Stimulated activated naive CD4-positive, alpha-beta T cell treated with Interleukin-2 at 50 U/mL for 16 hours (primary cell): Measurements from ENCODE around the gene DDX39A.
"Not testable (repeated sequence)": the region's sequence is repeated elsewhere in the genome, so short reads cannot be mapped to it uniquely, and the experiment has no call there.

Experiments used
- DNase-seq: peaks from one replicate; lab custom pipeline; 2025; lab: John Stamatoyannopoulos, UW

Gene DDX39A

DNA sequence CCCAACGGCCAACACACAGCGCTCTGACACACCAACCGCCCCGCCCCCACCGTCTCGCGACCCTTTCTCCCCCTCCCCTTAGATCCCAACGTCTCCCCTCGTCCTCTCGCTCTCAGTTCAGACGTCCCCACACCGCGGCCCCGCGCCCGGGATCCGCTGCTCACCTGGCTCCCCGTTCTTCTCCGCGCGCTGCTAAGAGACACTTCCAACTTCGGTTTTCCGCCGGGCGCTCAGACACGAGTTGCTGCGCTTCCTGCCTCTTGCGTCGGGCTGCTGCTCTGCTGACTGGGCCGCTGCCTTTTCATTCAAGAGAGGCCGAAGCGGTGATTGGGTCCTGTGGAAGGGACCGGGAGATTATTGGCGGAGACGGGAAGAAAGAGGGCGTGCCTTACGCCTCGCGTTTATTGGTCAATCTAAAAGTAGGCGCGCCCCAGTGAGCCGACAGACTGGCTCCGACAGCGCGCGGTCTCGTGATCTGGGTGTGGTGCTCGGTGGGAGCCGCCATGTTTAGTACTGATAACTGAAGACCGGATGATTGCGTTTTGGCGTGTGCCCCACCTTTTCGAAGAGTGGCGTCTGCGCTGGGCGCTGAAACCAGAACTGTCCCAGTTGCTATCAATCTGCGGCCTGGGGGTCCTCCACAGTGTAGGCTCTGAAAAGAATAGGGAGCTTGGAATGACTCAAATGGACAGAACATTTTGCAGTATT, at the start of gene DDX39A:
TSS of gene DDX39A (minus strand) at position 236 of the 708 bp plus-strand sequence. CDS start 6,121 bp downstream, outside the sequence.
- peak; percentile 98 for DNase-seq

DNA sequence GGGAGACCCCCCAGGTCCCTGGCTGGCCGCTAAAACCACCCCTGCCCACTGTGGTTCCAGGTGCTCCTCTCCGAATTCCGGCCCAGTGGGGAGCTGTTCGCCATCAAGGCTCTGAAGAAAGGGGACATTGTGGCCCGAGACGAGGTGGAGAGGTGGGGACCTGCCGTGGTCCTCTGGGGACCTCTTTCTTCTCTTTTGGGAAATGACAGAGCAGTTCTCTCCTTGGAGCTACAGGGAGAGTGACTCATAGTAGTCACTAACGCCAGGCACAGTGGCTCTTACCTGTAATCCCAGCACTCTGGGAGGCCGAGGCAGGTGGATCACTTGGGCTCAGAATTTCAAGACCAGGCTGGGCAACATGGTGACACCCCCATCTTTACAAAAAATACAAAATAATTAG, 48.7 kb upstream of the DDX39A start:
- DNase-seq: no peak

DNA sequence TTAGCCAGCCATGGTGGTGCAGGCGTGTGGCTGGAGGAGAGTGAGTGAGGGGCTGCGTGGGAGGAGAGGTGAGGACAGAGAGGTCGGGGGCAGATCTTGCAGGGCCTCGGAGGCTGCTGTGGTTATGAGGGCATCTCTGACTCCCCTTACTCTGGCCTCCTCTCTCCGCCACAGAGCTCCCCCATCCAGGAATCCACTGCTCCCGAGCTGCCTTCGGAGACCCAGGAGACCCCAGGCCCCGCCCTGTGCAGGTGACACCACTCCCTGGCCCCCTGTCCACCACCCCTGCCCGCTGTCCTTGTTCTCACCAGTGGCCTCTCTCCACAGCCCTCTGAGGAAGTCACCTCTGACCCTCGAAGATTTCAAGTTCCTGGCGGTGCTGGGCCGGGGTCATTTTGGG, 48.2 kb upstream of the DDX39A start:
- DNase-seq: no peak

DNA sequence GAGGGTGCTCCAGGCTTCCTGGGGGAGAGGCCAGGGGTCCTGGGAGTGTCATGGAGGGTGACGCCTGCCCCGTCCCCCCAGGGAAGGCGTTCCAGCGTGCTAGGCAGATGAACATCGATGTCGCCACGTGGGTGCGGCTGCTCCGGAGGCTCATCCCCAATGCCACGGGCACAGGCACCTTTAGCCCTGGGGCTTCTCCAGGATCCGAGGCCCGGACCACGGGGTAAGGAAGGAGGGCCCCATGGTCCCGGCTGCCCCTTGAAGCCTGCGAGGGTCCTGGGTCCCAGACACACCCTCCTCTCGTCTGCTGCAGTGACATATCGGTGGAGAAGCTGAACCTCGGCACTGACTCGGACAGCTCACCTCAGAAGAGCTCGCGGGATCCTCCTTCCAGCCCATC, 44.6 kb upstream of the DDX39A start:
- no peak for DNase-seq

DNA sequence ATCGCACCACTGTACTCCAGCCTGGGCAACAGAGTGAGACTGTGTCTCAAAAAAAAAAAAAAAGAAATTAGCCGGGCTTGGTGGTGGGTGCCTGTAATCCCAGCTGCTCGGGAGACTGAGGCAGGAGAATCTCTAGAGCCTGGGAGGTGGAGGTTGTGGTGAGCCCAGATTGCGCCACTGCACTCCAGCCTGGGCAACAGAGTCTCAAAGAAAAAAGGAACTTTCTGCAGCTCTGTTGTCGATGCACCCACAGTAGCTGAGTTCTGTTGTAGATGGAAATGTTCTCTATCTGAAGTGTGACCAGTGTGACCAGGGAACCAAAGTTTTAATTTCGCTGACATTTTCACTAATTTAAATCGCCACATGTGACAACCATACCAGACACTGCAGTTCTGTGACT, 43.3 kb upstream of the DDX39A start:
- not testable (repeated sequence) for DNase-seq

DNA sequence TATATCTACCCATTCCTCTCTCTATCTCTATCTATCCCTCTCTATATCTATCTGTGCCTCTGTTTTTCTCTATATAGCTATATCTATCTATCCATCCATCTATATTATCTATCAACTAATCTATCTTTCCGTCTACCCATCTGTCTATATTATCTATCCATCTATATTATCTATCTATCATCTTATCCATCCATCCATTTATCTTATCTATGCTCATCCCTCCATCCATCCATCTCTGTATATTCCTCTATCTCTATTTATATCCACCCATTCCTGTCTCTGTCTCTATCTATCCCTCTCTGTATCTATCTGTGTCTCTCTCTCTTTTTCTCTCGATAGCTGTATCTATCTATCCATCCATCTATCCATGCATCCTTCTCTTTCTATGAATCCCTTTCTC, 41.8 kb upstream of the DDX39A start:
- DNase-seq: no peak

DNA sequence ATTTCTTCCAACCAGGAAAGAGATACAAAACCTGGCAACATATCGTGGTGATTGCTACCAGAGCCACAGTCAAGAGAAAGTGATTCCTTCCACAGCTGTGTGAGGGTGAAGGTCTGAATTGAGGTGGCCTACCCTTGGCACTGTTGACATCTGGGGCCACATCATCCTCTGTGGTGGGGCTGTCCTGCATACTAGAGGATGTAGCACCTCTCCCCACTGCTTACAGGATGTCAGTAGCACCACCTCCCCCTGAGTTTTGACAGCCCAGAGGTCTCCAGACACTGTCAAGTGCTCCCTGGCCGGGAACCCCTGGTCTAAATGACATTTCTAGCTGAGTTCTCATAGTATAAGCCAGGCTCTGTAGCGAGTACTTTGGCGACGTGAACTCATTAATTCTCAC, 40.6 kb upstream of the DDX39A start:
- DNase-seq: no peak

DNA sequence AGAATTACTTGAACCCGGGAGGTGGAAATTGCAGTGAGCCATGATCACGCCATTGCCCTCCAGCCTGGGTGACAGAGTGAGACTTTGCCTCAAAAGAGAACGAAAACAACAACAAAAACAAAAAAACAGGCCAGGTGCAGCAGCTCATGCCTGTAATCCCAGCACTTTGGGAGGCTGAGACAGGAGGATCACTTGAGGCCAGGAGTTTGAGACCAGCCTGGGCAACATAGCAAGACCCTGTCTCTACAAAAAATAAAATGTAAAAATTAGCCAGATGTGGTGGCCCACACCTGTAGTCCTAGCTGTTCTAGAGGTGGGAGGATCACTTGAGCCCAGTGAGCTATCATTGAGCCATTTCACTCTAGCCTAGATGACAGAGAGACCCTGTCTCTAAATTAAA, 33.2 kb upstream of the DDX39A start:
- DNase-seq: not testable (repeated sequence)

DNA sequence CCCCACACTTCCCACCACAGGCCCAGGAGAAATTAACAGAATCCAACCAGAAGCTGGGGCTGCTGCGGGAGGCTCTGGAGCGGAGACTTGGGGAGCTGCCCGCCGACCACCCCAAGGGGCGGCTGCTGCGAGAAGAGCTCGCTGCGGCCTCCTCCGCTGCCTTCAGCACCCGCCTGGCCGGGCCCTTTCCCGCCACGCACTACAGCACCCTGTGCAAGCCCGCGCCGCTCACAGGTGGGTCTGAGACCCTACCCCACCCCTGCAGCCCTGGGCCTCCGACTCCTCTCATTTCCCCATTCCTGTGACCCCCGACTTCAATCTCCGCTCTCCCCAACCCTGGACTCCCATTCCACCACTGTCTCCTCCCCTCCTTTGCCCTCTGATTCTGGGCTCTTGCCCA, 31.7 kb upstream of the DDX39A start:
- no peak for DNase-seq

DNA sequence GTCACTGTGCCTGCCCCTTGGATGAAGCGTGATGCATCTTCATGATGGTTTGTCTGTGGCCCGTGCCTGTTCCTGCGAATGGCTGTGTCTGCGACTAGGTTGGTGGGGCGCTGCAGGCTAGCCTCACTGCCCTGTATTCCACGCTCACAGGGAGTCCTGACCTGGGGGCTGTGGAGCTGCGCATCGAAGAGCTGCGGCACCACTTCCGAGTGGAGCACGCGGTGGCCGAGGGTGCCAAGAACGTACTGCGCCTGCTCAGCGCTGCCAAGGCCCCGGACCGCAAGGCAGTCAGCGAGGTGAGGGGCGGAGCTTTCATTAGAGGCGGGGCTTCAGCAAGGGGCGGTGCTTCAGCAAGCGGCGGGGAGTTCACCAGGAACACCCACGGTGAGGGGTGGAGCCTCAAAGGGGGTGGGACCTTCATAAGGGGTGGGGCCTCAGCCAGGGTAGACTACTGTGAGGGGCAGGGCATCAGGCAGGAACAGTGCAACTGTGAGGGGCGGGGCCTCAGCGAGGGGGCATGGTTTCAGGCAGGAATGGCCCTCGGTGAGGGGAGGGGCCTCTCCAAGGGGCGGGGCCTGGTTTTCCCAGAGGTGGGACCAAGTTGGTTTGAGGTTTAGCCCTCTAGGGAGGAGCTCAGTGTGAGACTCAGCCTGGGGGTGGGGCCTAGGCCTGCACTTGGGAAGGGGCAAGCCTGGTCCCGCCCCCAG, 31.2 kb upstream of the DDX39A start:
- peak; percentile 50 for DNase-seq

DNA sequence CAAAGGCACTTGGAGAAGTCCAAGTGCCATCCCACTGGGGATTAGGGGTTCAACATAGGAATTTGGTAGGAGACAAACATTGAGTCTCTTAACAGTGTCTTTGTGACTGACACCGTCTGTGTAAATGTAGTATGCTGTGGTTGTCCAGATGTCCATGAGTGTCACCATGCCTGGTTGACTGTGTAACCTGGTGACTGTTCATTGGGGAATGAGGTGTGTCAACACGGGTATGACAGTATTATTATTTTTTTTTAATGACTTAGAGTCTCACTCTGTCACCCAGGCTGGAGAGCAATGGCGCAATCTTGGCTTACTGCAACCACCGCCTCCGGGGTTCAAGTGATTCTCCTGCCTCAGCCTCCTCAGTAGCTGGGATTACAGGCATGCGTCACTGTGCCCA, 30.2 kb upstream of the DDX39A start:
- no peak for DNase-seq

DNA sequence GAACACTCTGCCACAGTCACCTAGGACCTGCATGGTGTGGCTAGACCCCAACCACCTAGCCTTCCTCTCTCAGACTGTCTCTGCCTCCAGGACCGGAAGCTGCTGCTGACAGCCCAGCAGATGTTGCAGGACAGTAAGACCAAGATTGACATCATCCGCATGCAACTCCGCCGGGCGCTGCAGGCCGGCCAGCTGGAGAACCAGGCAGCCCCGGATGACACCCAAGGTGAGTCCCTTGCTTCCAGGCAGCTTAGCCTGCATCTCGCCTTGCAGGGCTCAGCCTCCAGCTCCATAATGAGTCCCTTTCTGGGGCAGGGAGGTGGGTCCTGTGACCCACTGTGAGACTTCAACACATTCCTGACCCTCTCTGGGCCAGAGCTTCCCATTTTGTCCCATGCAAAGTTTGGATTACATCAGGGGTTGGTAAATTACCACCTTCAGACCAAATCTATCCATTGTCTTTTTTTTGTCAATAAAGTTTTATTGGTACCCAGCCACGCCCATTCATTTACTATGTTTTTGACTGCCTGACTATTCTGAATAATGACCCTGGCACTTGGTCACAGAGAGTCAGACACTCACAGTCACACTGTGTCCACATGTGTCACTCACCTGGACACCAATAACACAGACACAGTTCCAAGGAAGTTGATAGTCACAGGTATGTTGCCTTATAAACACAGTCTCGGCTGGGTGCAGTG, 27.3 kb upstream of the DDX39A start:
- DNase-seq: no peak

DNA sequence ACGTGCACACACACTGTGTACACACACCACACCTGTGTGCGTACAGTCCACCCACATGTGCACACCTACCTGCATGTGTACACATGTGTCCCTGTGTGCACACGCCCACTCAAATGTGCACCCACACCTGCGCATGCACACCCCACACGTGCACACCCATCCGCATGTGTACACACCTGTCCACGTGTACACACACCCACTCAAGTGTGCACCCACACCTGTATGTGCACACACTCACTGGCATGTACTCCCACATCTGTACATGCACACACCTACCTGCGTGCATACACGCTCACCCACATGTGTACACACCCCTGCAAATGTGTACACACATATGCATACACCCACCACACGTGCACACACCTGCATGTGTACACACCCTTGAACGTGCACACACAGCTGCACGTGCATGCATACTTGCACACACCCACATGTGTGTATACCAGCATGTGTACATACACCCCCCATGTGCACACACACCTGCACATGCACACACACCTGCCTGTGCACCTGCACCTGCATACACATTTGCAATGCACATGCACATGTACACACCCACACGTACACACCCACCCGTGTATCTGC, 24.6 kb upstream of the DDX39A start:
- DNase-seq: no peak

DNA sequence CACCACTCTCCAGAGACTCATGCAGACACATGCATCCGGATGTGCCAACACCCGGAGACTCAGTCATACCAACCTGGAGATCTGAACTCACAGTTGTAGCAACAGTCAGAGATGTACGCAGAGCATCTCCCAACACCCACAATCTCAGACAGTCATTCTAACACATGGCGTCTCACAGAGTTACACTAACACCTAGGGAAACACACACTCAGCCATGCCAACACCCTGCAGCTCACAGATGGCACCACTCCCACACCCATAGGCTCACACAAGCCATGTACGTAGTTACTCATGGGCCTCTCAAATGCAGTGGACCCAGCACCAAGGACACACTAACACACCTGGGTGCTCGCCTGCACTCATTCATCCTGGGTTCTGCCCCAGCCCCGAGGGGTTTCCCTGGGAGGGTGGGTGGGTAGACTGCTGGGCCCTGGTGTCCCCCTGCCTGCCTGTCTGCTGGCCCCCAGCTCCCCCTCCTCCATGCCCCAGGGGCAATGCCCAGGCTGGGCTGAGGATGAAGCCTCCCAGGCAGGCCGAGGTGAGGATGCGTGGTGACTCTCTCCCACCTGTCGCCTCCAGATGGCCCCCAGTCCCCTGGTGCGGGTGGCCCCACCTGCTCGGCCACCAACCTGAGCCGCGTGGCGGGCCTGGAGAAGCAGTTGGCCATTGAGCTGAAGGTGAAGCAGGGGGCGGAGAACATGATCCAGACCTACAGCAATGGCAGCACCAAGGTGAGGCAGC, 23.9 kb upstream of the DDX39A start:
- DNase-seq: no peak

DNA sequence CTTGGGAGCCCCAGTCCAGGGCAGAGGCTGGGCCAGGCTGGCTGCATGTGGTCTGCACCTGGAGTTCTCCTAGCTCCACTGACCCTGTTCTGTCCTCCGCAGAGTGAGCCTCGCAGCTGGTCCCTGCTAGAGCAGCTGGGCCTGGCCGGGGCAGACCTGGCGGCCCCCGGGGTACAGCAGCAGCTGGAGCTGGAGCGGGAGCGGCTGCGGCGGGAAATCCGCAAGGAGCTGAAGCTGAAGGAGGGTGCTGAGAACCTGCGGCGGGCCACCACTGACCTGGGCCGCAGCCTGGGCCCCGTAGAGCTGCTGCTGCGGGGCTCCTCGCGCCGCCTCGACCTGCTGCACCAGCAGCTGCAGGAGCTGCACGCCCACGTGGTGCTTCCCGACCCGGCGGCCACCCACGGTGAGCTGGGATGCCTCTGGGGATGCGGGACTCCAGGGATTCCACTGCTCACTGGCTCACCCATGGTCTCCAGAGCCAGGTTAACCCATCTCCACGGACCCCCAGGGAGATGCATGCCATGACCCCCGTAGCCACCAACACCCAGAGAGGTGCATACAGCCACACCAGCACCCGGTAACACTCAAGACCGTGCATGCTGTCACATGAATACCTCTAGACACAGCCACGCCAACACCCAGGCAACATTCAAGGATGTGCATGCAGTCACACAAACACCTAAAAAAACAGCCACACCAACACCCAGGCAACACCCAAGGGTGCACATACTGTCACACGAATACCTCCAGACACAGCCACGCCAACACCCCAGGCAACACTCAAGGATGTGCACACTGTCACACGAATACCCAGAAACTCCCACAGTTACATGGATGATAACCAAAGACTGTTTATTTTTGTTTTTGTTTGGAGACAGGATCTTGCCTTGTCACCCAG, 22.1 kb upstream of the DDX39A start:
- no peak for DNase-seq

DNA sequence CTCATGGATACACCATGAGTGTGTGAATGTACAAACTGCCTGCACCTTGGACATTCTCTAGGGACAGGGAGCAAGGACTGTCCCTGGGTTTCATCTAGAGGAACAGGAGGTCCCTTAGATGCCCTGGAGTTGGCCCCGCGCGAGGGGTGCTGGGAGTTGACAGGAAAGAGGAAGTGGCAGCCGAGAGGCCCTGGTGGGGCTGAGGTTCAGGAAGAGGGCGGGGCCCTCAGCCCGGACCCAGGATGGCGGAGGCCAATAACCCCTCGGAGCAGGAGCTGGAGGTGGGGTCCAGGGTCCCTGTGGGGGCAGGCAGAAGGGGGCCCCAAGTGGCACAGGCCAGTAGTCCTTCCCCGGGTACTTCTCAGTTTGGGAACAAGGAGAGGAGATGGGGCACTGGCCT, 20.9 kb upstream of the DDX39A start:
- peak; percentile 73 for DNase-seq

DNA sequence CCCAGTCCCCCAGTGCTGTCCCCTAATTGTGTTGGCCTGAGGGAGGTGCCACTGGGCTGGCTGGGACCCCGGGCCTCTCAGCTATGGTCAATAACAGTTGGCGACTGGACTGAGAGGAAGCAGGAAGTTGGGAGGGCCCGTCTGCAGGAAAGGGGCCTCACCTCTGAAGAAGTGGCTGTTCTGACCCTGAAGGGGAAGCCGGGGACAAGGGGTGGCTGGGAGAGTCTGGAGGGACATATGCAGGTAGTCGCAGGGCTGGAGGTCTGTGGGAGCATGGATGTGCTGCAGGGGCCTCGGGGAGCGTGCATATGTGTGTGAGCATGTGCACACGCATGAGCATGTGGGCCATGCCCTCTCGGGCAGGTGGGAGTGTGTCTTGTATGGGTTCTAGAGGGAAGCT, 19.9 kb upstream of the DDX39A start:
- no peak for DNase-seq

DNA sequence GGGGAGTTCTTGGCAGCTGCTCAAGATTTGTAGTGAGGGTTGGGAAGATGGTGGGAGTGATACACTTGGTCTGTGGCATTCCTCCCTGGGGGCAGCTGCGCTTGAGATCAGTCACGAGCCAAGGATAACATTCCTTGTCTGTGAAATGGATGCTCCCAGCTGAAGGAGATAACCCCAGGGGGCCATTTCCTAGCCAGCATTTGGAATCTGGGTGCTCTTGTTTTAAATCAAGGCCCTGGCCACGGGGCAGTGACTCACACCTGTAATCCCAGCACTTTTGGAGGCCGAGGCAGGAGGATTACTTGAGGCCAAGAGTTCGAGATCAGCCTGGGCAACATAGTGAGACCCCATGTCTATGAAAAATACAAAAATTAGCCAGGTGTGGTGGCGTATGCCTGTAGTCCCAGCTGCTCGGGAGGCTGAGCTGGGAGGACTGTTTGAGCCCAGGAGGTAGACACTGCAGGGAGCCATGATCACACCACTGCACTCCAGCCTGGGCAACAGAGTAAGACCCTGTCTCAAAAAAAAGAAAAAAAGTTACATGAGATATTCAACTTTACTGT, 18.5 kb upstream of the DDX39A start:
- no peak for DNase-seq

DNA sequence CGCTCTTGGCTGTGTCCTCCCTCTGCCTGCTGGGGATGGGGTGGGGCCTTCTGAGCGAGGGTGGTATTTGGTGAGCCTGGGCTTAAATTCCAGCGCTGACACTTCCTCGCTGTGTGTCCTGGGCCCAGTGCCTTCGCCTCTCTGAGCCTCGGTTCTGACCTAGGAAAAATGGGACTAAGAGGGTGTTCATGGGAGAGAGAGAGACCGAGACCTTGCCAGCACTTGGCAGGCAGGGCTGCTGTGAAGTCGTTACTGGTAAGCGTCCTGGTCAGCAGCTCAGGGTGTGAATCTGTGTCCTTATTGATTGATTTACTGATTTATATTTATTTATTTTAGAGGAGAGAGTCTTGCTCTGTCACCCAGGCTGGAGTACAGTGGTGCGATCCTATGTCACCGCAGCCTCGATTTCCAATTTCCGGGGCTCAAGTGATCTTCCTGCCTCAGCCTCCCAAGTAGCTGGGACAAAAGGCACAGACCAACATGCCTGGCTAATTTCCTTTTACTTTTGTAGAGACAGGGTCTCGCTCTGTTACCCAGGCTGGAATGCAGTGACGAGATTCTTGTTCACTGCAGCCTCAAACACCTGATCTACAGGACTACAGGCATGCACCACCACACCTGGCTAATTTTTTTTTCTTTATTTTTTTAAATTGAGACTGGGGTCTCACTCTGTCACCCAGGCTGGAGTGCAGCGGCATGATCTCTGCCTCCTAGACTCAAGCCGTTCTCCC, 16.3 kb upstream of the DDX39A start:
- no peak for DNase-seq
